ENCODE results near the gene GABPB2.

GRCh38 chr1:151047591-151047924, 23.0 kb upstream of the GABPB2 start, which contains the start of gene C1orf56:
- TF ChIP-seq CTCF (conservative IDR thresholded peaks at IDR 0.05; ENCODE audit: low read depth, low read length): no peak
- TF ChIP-seq EZH2 (IDR thresholded peaks at IDR 0.05; ENCODE audit: low read length, unreplicated experiment): no peak
- TF ChIP-seq EZH2phosphoT487 (IDR thresholded peaks at IDR 0.05; ENCODE audit: borderline replicate concordance, low read length): no peak

All from PC-3 (cell line).